HG03280 (cell line): Measurements from ENCODE around the gene HCK.

ENCODE experiments used
- ATAC-seq: cut with Tn5 transposase; IDR thresholded peaks from one replicate; pipeline ENCODE4 v1.9.1; 2021; ENCODE audit warnings: mild to moderate bottlenecking, moderate library complexity; ENCODE audit not compliant: unreplicated experiment

The HCK gene

GRCh38 chr20:32052090-32052777 is at the start of gene HCK:
TSS of gene HCK (plus strand) at chr20:32052242.
- no peak for ATAC-seq

DNA sequence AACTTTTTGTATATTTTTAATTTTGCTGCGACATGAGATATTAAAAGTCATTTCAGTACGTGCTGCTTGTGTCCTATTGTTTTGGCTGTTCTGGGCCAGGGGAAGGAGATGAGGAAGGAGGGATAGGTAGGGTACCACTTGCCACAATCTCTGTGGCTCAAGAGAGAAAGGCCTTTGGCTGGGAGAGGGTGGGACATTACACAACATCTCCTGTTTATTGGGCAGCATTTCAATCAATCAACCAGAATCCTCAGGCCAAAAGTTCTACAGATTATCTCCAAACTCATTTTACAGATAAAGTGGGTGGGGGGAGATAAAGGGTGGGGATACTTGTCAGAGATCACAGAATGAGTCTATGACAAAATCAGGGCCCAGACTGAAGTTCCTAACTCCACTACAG is 48.7 kb upstream of the HCK start:
- no peak for ATAC-seq

GRCh38 chr20:32004963-32005362 is 47.1 kb upstream of the HCK start:
- ATAC-seq: no peak

DNA sequence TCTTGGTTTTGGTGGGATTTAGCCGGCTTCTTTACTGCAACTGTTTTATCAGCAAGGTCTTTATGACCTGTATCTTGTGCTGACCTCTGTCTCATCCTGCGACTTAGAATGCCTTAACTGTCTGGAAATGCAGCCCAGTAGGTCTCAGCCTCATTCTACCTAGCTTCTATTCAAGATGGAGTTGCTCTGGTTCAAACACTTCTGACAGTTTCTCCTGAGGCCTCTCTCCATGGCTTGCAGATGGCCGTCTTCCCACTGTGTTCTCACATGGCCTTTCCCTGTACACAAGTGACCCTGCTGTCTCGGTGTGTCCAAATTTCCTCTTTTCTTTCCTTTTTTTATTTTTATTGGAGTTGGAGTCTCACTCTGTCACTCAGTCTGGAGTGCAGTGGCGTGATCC is 46.0 kb upstream of the HCK start:
- no peak for ATAC-seq

DNA sequence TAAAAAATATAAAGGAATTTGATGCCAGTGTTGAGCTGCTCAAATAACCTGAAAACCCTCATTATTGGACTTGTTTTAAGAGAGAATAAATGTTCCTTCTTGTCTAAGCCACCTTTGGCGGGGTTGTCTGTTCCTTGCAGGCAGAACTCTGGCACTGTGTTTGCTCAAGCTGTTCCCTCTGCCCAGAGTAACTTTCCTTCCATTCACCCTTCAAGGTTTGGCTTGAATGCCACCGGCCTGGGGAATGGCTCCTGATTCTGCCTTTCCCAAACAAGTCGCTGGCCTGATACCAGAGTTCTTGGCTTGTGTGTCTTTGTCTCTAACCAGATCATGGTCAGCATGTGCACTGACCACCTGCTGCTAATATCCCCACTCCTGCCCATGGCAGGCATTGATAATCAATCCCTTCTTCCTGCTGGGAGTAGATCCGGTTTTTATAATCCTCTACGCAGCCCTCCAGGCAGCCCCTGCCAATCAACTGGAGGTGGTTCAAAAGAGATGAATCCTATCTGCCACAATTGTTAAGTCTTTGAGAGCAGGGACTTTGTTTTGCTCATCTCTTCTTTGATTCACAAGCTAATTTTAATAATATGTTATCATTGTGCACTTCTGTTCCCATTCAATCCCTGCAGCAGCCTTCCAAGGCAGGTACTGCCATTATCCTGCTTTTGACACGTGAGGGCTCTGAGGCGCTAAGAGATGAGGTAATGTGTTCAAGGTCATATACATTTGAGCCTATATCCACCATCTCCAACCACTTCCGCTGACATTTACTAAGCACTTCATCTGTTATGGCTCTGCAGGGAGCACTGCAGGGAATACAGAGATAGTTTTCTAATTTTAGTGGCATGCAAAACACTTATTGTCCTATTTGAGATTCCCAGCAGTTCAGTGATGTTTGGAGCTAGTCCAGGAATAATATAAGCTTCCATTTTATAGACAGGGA is 44.9 kb upstream of the HCK start:
- no peak for ATAC-seq

GRCh38 chr20:32007787-32008616 is 44.0 kb upstream of the HCK start:
- ATAC-seq: no peak

GRCh38 chr20:32009564-32009963 is 42.5 kb upstream of the HCK start:
- no peak for ATAC-seq

DNA sequence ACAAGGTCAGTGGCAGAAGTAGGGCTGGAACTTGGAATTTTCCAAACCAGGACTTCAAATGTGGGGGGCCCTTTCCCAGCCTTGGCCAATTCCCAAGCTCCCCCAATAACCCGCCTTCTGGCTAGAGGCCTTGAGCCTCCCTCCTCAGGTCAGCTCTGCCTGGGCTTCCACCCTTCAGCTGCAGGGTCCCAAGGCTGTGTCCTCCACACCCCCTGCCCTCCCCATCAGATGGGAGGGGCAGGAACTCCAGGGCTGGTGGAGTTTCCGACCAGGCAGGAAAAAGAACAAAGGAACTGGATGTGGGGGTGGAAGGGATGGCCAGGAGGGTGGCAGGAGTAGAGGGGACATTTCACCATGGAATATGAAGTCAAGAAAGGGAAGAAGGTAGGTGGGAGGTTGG is 41.9 kb upstream of the HCK start, which contains the start of gene CCM2L:
TSS of gene CCM2L (plus strand) at position 338 of the 400 bp plus-strand sequence. CDS start at position 355, 17 bp downstream.
- no peak for ATAC-seq

- no peak for ATAC-seq
Observed at GRCh38 chr20:32010666-32011065, 41.4 kb upstream of the HCK start.

DNA sequence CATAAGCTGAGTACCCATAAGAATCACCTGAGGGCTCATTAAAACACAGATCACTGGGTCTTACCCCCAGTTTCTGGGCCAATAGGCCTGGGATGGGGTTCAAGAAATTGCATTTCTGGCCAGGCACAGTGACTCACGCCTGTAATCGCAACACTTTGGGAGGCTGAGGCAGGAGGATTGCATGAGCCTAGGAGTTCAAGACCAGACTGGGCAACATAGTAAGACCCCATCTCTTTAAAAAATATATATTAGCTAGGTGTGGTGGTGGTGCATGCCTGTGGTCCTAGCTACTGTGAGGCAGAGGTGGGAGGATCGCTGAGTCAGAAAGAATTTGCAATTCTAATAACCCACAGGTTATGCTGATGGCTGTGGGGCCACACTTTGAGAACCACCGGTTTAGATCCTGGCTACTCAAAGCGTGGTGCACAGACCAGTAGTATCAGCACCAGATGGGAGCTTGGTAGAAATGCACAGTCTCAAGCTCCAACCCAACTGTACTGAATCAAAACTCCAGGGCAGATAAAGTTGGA is 39.8 kb upstream of the HCK start:
- ATAC-seq: no peak

GRCh38 chr20:32013326-32013725 is 38.7 kb upstream of the HCK start:
- ATAC-seq: no peak

GRCh38 chr20:32017711-32018251 is 34.3 kb upstream of the HCK start:
- ATAC-seq: no peak

DNA sequence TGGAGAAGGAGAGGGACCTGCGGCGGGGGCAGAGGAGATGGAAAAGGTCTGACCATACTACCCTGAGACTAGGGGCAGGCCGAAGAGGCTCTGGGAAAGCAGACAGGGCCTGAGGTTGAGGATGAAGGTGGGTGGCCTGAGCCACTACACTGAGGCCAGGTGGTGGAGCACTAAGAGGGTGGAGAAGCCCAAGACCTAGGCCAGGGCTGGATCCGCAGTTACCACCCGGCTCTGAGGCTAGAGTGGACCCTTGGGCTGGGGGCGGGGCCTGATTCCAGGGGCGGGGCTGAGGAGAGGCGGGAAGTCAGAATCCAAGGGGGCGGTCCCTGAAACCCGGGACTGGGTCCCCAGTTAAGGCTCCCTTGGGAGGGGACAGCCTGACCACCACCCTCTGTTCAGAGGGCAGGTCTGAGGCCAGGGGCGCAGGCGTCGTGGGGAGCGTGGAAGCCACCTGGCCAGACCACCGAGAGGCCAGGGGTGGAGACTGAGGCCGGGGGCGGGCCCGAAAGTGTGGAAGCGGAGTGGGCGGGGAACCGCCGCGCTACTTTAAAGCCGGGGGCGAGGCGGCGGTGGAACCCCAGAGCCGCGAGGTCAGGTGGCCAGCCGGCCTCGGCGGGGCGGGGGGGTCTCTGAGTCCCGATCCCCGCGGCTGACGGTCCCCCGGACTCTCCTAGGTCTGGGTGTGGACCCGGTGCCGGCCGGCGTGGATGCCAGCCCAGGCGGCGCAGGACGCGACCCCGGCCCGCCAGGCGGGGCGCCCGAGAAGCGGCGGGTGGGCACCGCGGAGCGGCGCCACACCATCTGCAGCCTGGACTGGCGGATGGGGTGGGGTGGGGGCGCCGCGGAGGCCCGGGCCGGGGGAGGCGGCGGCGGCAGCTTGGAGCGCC is 33.5 kb upstream of the HCK start:
- no peak for ATAC-seq

DNA sequence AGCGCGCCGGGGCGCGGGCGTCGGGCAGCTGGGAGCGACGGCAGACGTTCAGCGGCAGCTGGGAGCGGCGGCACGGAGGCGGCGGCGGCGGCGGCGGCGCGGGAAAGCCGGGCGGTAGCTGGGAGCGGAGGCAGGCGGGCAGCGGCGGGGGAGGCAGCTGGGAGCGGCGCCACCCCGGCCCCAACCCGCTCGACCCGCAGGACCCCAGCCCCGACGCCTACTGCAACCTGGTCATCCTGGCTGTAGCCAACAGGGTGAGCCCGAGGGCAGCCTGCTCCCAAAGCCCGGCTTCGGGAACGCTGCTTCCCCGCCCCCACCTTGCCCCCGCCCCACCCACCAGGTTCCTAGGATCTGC is 32.9 kb upstream of the HCK start:
- no peak for ATAC-seq

DNA sequence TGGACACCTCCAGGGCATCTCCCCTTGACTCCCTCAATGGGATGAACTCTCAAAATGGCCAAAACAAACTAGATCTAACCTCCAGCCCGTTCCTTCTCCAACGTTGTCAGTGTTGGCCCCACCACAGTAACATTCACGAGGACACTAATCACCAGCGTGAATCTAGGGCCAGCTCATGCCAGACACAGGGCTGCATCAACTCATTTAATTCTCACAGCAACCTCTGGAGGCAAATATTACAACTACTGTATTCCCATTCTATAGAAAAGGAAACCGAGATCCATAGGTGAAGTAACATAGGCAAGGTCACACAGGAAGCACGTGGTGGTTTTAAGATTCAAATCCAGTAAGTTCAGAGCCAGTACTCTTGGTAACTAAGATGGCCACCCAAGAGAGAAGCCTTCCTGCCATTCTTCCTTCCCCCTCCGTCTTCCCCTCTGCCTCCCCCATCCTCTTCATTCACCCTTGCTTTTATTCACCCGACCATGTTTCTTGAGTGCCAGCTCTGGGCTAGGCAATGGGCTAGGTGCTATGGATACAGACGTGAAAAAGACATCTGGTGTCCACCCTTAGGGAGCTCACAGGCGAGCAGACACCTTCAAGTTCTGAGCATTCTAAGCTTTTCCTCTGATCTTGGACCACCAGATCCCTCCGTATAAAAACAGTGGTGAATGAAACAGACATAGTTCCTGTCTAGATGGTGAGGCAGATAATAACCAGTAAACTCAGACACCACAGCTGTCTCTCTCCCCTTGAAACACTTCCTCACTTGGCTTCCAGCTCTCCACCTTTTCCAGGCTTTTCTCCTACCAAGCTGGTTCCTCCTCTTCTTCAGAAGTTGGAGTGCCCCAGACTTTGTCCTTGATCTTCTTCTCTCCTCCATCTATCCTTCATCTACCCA is 32.2 kb upstream of the HCK start:
- ATAC-seq: no peak

- ATAC-seq: no peak
Observed at GRCh38 chr20:32021091-32021490, 31.0 kb upstream of the HCK start.

GRCh38 chr20:32024683-32025295 is 27.3 kb upstream of the HCK start:
- no peak for ATAC-seq

- ATAC-seq: no peak
Observed at GRCh38 chr20:32027643-32028042, 24.4 kb upstream of the HCK start.
